Activated T-helper 17 cell treated with anti-CD3 and anti-CD28 coated beads, Interleukin-2, amount 50 U/mL, for 72 hours (primary cell): Measurements from ENCODE around the gene DNAJB5. TPM values are rescaled to one million over a fixed set of nuclear protein-coding genes. Genes with fewer than 3 reads are reported as not detected.

ENCODE experiments used
- ATAC-seq: fragments of 150-1000 bp; cut with Tn5 transposase; replicated peaks from 2 replicates; pipeline ENCODE4 v1.10.0; 2021; ENCODE audit warnings: mild to moderate bottlenecking, moderate library complexity
- H3K27ac Mint-ChIP-seq: one replicate; pipeline ENCODE4 v1.8.0; 2022; ENCODE audit warnings: mixed read lengths
- H3K27me3 Mint-ChIP-seq: one replicate; pipeline ENCODE4 v1.8.0; 2022; ENCODE audit warnings: mixed read lengths
- H3K36me3 Mint-ChIP-seq: one replicate; pipeline ENCODE4 v1.8.0; 2022; ENCODE audit warnings: low read depth, mild to moderate bottlenecking, mixed read lengths
- H3K4me1 Mint-ChIP-seq: one replicate; pipeline ENCODE4 v1.8.0; 2022; ENCODE audit warnings: mixed read lengths
- H3K4me3 Mint-ChIP-seq: one replicate; pipeline ENCODE4 v1.8.0; 2022; ENCODE audit warnings: mild to moderate bottlenecking, mixed read lengths
- H3K9me3 Mint-ChIP-seq: one replicate; pipeline ENCODE4 v1.8.0; 2022; ENCODE audit warnings: mixed read lengths
- total RNA-seq, 2 donors: library from RNA; stranded (reverse); gene quantifications; one replicate each; pipeline ENCODE4 v1.2.3, GENCODE V29; 2022

DNAJB5 gene
- total RNA-seq, 2 donors from 2014 or later, result 4.4 to 10.7 TPM

GRCh38 chr9:35035851-35036701, 46.5 kb downstream of the DNAJB5 start:
- peak; percentile 92 for ATAC-seq
- no peaks in the 10 kb centered on the region for H3K27me3 Mint-ChIP-seq
- H3K4me3 Mint-ChIP-seq, result peak overlapping the region; percentile 72
- H3K36me3 Mint-ChIP-seq, result peaks cover 7% of the 10 kb centered on the region
- H3K4me1 Mint-ChIP-seq, result no peaks in the 10 kb centered on the region
- peak overlapping the region; percentile 64 for H3K27ac Mint-ChIP-seq
- H3K9me3 Mint-ChIP-seq, result no peaks in the 10 kb centered on the region

GRCh38 chr9:35042081-35042604, 52.6 kb downstream of the DNAJB5 start:
- no peak overlapping the region for H3K4me3 Mint-ChIP-seq
- ATAC-seq, result peak; percentile 11
- H3K27ac Mint-ChIP-seq, result peak overlapping the region; percentile 64
- no peaks in the 10 kb centered on the region for H3K27me3 Mint-ChIP-seq
- H3K9me3 Mint-ChIP-seq, result no peaks in the 10 kb centered on the region
- H3K4me1 Mint-ChIP-seq, result no peaks in the 10 kb centered on the region
- peaks cover 41% of the 10 kb centered on the region for H3K36me3 Mint-ChIP-seq

- no peaks in the 10 kb centered on the region for H3K4me1 Mint-ChIP-seq
- H3K9me3 Mint-ChIP-seq, result no peaks in the 10 kb centered on the region
- ATAC-seq, result no peak
- H3K36me3 Mint-ChIP-seq, result peaks cover 49% of the 10 kb centered on the region
- H3K4me3 Mint-ChIP-seq, result no peak overlapping the region
- no peaks in the 10 kb centered on the region for H3K27me3 Mint-ChIP-seq
- H3K27ac Mint-ChIP-seq, result peak overlapping the region; percentile 64
Measured at GRCh38 chr9:35042891-35043545, 53.5 kb downstream of the DNAJB5 start.

GRCh38 chr9:35044071-35044470, 54.5 kb downstream of the DNAJB5 start:
- Mint-ChIP-seq H3K4me3 (no peak overlapping the region), H3K4me1 (no peaks in the 10 kb centered on the region)
- no peak for ATAC-seq

More at GRCh38 chr9:35044071-35044470, 54.5 kb downstream of the DNAJB5 start:
- no peaks in the 10 kb centered on the region for H3K9me3 Mint-ChIP-seq
- no peak overlapping the region for H3K27ac Mint-ChIP-seq
- peaks cover 59% of the 10 kb centered on the region for H3K36me3 Mint-ChIP-seq
- H3K27me3 Mint-ChIP-seq, result no peaks in the 10 kb centered on the region

Other genes starting within 250 kb of the DNAJB5 start
- gene PHF24, start 31.5 kb upstream of the DNAJB5 start, total RNA-seq, result under 1 TPM in 1 of 2 donors, not detected in 1; 0.16 TPM
- 100 to 1,000 TPM; 235 to 322 TPM for gene VCP, start 82.9 kb downstream of the DNAJB5 start, total RNA-seq
- 100 to 1,000 TPM in 1 of 2 donors, 10 to 100 TPM in 1; 94.2 to 124 TPM for gene FANCG, start 90.2 kb downstream of the DNAJB5 start, total RNA-seq
- gene PIGO, start 106.8 kb downstream of the DNAJB5 start, total RNA-seq, result 10 to 100 TPM; 15.0 to 16.6 TPM
- gene STOML2, start 113.4 kb downstream of the DNAJB5 start, total RNA-seq, result 100 to 1,000 TPM; 117 to 226 TPM
- gene ATOSB, start 126.1 kb downstream of the DNAJB5 start, total RNA-seq, result 10 to 100 TPM; 10.6 to 18.8 TPM
- gene UNC13B, start 172.3 kb downstream of the DNAJB5 start, total RNA-seq, result 1 to 10 TPM; 1.4 to 1.7 TPM